Keratinocyte (primary cell): Measurements from ENCODE around the gene DNAJC13. TPM values are rescaled to one million over a fixed set of nuclear protein-coding genes. Genes with fewer than 3 reads are reported as not detected.

Experiments
- DNase-seq: peaks from one replicate; pipeline ENCODE4 v3.0.0-alpha.2; 2011; ENCODE audit warnings: low read depth, missing footprints, low spot score
- FAIRE-seq: peaks from 2 replicates; lab custom pipeline; 2011; peaks lifted over from hg19 to GRCh38; lab: Jason Lieb, UNC
- H2AFZ ChIP-seq: 2 replicates; pipeline ENCODE4 v1.6.0; 2012; ENCODE audit warnings: low read length, control low read depth, inconsistent platforms; ENCODE audit not compliant: control insufficient read depth
- H3K27ac ChIP-seq: 2 replicates; pipeline ENCODE4 v1.5.1; 2011; ENCODE audit warnings: low read length; ENCODE audit not compliant: control insufficient read depth, insufficient read depth
- H3K27me3 ChIP-seq: 3 replicates; pipeline ENCODE4 v1.6.0; 2011; ENCODE audit warnings: low read length; ENCODE audit not compliant: control insufficient read depth, insufficient read depth; ENCODE audit errors: extremely low read depth
- H3K36me3 ChIP-seq, 2 experiments: 2 replicates in 1 of 2; 3 replicates in 1 of 2; pipeline ENCODE4 v1.5.1; 2011; ENCODE audit warnings: low read length in 2 of 2, mild to moderate bottlenecking in 1 of 2; ENCODE audit not compliant: control insufficient read depth in 2 of 2, insufficient read depth in 2 of 2; ENCODE audit errors: extremely low read depth in 1 of 2
- H3K4me1 ChIP-seq: 3 replicates; pipeline ENCODE4 v1.5.1; 2011; ENCODE audit warnings: low read length; ENCODE audit not compliant: control insufficient read depth, insufficient read depth; ENCODE audit errors: extremely low read depth
- H3K4me2 ChIP-seq: 3 replicates; pipeline ENCODE4 v1.6.0; 2011; ENCODE audit warnings: low read depth, low read length; ENCODE audit not compliant: control insufficient read depth, insufficient read depth; ENCODE audit errors: extremely low read depth
- H3K4me3 ChIP-seq, 3 experiments: fragments of 200-600 bp in 1 of 3; sonication (generic) in 1 of 3; 2 replicates in 2 of 3; 3 replicates in 1 of 3; pipeline ENCODE4 v1.5.1; 2011 to 2016; ENCODE audit warnings: low read length in 3 of 3, mild to moderate bottlenecking in 3 of 3, control low read depth in 2 of 3, inconsistent platforms in 1 of 3, low read depth in 1 of 3, mixed read lengths in 1 of 3, mixed run types in 1 of 3, moderate library complexity in 1 of 3; ENCODE audit not compliant: control insufficient read depth in 2 of 3, insufficient read depth in 2 of 3; ENCODE audit errors: extremely low read depth in 1 of 3
- H3K79me2 ChIP-seq: 2 replicates; pipeline ENCODE4 v1.6.0; 2012; ENCODE audit warnings: low read length; ENCODE audit not compliant: control insufficient read depth, insufficient read depth
- H3K9ac ChIP-seq: 3 replicates; pipeline ENCODE4 v1.6.0; 2011; ENCODE audit warnings: low read length; ENCODE audit not compliant: control insufficient read depth, insufficient read depth; ENCODE audit errors: extremely low read depth
- H3K9me1 ChIP-seq: 3 replicates; pipeline ENCODE4 v1.6.0; 2011; ENCODE audit warnings: low read length; ENCODE audit not compliant: control insufficient read depth, insufficient read depth; ENCODE audit errors: extremely low read depth
- H3K9me3 ChIP-seq: 2 replicates; pipeline ENCODE4 v1.5.1; 2012; ENCODE audit warnings: low read depth, low read length; ENCODE audit not compliant: control insufficient read depth
- H4K20me1 ChIP-seq: 3 replicates; pipeline ENCODE4 v1.6.0; 2011; ENCODE audit warnings: low read length; ENCODE audit not compliant: control insufficient read depth, insufficient read depth; ENCODE audit errors: extremely low read depth
- CTCF ChIP-seq, 3 experiments: IDR thresholded peaks in 1 of 3; conservative IDR thresholded peaks in 1 of 3; optimal IDR thresholded peaks in 1 of 3; 2 replicates in 2 of 3; 3 replicates in 1 of 3; pipeline versions ENCODE3 to v1.5.1; 2011; ENCODE audit warnings: low read length in 3 of 3, mild to moderate bottlenecking in 3 of 3, moderate library complexity in 2 of 3, control low read depth in 1 of 3, inconsistent platforms in 1 of 3; ENCODE audit not compliant: insufficient read depth in 2 of 3; ENCODE audit errors: extremely low read depth in 1 of 3
- EZH2 ChIP-seq: IDR thresholded peaks from one replicate; pipeline ENCODE4 v1.6.1; 2012; ENCODE audit warnings: inconsistent platforms, mild to moderate bottlenecking, low read length, moderate library complexity
- dilution Hi-C: fragments of 300-500 bp; cut with MboI; formaldehyde crosslinking; loops from one replicate; pipeline ENCODE4 v1.7.0; 2020; ENCODE audit warnings: low sequenced_read_pairs; ENCODE audit not compliant: extremely low pct_ligation_motif_present
- polyA plus RNA-seq, 5 experiments: library from polyadenylated mRNA; depleted of rRNA in 3 of 5; stranded (reverse) in 3 of 5; stranded (forward) in 1 of 5; unstranded in 1 of 5; fragments of >200 nt; gene quantifications; 1 replicate in 1 of 5; 2 replicates in 3 of 5; 3 replicates in 1 of 5; pipeline versions ENCODE4 v1.2.1 to v1.2.3, GENCODE V29; 2011 to 2012; ENCODE audit warnings: missing spikeins in 2 of 5, low read depth in 1 of 5, low replicate concordance in 1 of 5

Gene DNAJC13
- polyA plus RNA-seq, 1 donor (not counting 4 experiments of a cell fraction or from before 2014, with no cell fraction given): 24.3 TPM

- dilution Hi-C loops: no loop called here
- DNase-seq: no peak
- Histone ChIP-seq H4K20me1 (no peaks in the 10 kb centered on the region), H3K4me1 (peaks cover 11% of the 10 kb centered on the region), H3K4me3 (no peak overlapping the region), H2AFZ (no peak overlapping the region), H3K9me3 (no peaks in the 10 kb centered on the region), H3K27ac (no peak overlapping the region), H3K27me3 (no peaks in the 10 kb centered on the region), H3K36me3 (peaks cover 0 to 2% of the 10 kb centered on the region in 2 experiments), H3K4me2 (no peak overlapping the region), H3K79me2 (no peaks in the 10 kb centered on the region), H3K9ac (no peak overlapping the region), H3K9me1 (no peaks in the 10 kb centered on the region)
- no peak for FAIRE-seq
- TF ChIP-seq CTCF (optimal IDR thresholded peaks at IDR 0.05 in 1 of 3, IDR thresholded peaks at IDR 0.05 in 1 of 3, conservative IDR thresholded peaks at IDR 0.05 in 1 of 3; ENCODE audit: extremely low read depth in 1 of 3, insufficient read depth in 2 of 3, low read length in 3 of 3) (no peak), EZH2 (no peak)
Measured at GRCh38 chr3:132544130-132544529, 126.8 kb downstream of the DNAJC13 start.

GRCh38 chr3:132545471-132545870, 128.2 kb downstream of the DNAJC13 start:
- Histone ChIP-seq H3K9me1 (no peaks in the 10 kb centered on the region), H3K4me3 (no peak overlapping the region), H4K20me1 (no peaks in the 10 kb centered on the region), H3K79me2 (no peaks in the 10 kb centered on the region), H3K9ac (no peak overlapping the region), H3K4me2 (no peak overlapping the region), H3K36me3 (no peaks in the 10 kb centered on the region), H3K9me3 (no peaks in the 10 kb centered on the region), H3K27ac (no peak overlapping the region), H2AFZ (no peak overlapping the region), H3K27me3 (no peaks in the 10 kb centered on the region), H3K4me1 (peaks cover 24% of the 10 kb centered on the region)
- no peak for TF ChIP-seq EZH2
- TF ChIP-seq CTCF (optimal IDR thresholded peaks at IDR 0.05 in 1 of 3, IDR thresholded peaks at IDR 0.05 in 1 of 3, conservative IDR thresholded peaks at IDR 0.05 in 1 of 3; ENCODE audit: extremely low read depth in 1 of 3, insufficient read depth in 2 of 3, low read length in 3 of 3): no peak
- no peak for DNase-seq
- FAIRE-seq: no peak
- dilution Hi-C loops: no loop called here
